GM18519 (cell line): ENCODE measurements around the gene CATSPER3.

Experiments
- ATAC-seq: cut with Tn5 transposase; IDR thresholded peaks from one replicate; pipeline ENCODE4 v1.9.1; 2021; ENCODE audit warnings: mild to moderate bottlenecking, moderate library complexity; ENCODE audit not compliant: unreplicated experiment, low FRiP score

The CATSPER3 gene

GRCh38 chr5:134967607-134968006 lies at the start of gene CATSPER3:
Gene CATSPER3, plus strand, starts transcription at chr5:134967907. Its CDS starts 85 bp downstream, at chr5:134967992.
- no peak for ATAC-seq

DNA sequence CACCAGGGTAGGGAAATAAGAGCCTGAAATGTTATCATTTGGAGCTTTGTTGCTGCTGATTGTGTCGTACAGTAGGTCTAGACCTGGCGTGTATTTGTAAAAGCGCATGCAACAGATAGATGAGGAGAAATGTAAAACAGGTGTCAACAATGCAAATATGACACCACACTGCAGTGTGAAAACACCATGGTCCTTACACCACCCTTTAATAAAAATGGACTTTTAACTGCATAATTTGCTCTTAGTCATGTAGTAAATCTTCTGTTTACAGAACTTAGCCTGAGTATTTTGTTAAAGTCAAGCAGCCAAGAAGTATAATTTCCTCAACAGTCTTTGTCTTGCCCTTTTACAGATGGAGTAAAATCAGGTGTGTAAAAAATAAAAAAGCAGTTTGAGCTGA lies 48.8 kb upstream of the CATSPER3 start:
- ATAC-seq: no peak

GRCh38 chr5:134920848-134921575 lies 46.7 kb upstream of the CATSPER3 start:
- ATAC-seq: no peak

- ATAC-seq: no peak
Observed at GRCh38 chr5:134932508-134932907, 35.2 kb upstream of the CATSPER3 start.

DNA sequence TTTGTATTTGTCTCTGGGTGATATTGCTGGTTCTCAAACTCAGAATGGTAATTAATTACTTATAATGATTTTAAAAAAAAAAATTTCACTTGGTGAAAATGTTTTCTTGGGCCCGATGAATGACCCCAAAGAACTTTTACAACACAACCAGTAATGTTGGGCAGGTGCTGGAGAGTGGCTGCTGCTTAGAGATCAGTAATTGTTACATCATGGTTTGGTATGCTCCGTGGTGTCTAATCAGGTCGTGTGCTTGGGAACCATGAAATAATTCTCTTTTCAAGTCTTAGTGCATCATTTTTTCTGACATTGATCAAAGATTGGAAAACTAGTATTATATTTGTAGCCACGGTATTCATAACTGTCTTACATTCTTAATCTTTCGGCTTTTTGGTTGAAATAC lies 33.5 kb upstream of the CATSPER3 start:
- ATAC-seq: no peak

DNA sequence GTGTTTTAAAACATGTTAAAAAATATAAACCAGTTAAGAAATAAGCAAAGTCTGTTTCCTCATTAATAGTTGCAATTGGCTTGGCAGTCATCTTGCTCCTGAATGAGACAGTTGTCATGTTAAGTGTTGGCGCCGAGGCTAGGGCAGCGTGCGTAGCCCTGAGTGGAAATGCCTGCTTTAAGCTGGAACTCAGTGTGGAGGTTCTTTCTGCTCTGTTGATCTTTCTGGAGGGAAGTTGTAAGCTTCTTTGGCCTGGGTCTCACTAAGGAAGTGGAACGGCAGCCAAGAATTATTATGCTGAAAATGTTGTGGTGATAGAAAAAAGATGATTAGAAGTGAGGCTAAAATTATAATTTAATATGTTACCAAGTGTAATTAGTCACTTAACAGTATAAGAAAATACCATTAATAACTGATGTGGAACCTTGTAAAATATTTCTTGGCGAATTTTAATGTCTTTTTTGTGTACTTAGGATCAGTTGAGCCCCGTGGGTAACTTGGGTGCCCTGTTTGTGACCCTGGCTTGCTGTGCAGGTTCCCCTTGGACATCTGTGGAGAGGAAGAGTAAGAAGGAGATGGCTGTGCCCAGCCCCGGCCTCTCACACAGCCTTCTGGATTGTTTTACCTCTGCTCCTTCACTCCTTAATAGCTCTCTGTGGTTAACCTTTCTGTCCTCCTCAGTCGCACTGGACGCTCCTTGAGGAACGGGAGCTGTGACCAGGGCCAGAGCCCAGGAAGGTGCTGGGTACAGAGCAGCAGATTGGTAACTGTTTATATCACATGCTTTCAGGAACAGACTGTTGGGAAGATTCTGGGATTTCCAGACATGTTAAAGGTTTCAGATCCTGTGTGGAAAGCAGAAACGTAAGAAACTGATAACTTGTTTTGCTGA lies 31.8 kb upstream of the CATSPER3 start:
- no peak for ATAC-seq

- no peak for ATAC-seq
Observed at GRCh38 chr5:134937526-134937925, 30.2 kb upstream of the CATSPER3 start.

DNA sequence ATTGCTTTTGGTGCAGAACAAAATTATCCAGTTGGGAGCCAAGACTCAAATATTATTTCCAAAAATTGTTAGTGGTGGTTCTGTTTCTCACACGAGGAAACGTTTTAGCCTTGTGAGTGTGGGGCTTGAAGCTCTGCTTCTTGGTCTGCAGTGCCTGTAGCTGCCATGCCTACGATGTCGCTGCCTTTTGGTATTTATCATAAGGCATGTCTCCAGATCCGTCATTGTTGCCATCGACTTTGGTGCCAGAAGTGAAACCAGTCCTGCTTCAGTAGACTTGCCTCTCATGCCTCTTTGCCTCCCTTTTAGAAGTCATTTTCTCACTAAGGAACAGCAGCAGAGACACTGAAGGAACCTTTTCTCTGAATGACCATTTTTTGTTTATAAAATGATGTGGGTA lies 29.7 kb upstream of the CATSPER3 start:
- ATAC-seq: no peak

DNA sequence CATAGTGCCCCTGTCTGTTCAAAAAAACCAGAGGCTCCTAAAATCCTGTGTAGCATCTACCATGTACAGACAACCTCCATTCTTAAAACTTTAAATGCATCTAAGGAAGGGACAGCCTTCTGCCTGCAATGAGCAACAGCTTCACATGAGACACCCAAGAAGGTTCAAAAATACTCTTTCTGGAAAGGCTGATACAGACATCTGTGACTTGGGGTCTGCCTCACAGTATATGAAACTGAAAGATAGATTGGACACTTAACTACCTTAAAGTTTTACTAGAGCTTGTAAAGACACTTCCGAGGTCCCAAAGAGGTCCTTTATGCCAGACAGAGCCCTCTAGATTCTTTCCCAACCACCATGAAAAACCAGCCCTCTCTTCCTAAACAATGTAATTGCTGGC lies 28.2 kb upstream of the CATSPER3 start:
- no peak for ATAC-seq

DNA sequence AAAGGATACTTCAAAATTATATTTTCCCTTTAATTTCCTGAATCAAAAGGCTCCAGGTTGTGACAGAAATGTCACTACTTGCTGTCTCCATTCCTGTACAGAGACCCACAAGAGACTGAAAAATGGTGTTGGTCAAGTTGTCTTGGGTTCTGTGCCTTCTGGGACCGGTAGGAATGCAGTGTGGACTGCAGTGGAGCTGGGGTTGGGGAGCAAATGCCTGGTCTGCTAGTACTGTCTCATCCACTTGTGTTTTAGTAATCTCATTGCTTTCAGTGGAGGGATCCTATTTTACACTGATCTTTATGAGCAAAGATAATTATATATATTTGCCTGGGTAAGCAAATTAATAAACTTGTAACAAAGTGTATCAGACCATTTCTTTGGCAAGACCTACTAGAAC lies 24.2 kb upstream of the CATSPER3 start:
- ATAC-seq: no peak

DNA sequence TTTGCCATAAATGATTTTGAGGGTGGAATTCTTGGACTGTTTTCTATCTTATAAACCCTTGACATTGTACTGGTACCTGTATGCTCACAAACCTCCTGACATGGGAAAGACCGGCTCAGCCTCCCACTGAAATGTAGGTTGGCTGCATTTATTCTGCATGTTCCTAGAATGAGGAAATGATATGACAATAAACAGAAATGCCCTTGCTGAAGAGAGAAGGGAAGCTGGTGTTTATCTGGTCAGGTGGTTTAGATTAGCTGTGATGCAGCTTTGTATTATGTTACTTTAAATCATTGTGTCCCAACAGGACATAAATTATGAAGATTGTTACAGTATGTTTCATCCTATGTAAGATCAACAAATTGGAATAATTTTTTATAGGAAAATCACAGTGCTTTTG lies 23.1 kb upstream of the CATSPER3 start:
- ATAC-seq: no peak

GRCh38 chr5:134945041-134945440 lies 22.7 kb upstream of the CATSPER3 start:
- no peak for ATAC-seq

DNA sequence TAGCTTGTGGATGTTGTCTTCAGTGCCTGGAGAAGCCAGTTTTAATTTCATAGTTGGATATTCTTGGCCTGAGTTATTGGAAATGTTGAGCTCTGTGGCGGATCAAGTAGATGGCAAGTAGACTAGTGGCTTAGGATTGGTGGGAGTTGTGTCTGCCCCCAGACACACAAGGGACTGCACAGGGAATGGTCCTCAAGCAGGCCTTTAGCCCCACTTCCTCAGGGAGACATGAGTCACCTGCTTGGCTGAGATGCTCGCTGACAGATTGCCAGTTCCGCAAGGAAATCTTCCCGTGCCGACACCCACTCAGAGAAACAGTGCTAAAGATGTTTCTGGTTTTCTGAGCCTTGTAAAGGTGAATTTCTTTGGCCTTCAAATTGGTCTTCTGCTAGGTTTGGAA lies 18.8 kb upstream of the CATSPER3 start:
- no peak for ATAC-seq

DNA sequence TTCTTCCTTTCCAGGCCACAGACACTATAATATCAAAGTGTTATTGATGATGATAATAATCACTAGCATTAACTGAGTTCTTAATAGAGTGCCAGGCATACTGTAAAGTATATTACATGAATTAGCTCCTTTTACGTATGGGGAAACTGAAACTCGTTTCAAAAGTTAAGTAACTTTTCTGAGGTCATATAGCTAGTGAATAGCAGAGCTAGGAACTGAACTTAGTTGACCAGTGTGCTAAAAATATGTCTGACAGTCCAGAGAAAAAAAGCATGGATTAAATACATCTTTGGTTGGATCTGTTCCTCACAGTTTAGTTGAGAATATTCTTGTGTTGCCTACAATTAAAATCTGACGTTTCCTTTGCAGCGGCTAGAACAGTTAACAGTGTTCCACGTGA lies 18.4 kb upstream of the CATSPER3 start:
- no peak for ATAC-seq

DNA sequence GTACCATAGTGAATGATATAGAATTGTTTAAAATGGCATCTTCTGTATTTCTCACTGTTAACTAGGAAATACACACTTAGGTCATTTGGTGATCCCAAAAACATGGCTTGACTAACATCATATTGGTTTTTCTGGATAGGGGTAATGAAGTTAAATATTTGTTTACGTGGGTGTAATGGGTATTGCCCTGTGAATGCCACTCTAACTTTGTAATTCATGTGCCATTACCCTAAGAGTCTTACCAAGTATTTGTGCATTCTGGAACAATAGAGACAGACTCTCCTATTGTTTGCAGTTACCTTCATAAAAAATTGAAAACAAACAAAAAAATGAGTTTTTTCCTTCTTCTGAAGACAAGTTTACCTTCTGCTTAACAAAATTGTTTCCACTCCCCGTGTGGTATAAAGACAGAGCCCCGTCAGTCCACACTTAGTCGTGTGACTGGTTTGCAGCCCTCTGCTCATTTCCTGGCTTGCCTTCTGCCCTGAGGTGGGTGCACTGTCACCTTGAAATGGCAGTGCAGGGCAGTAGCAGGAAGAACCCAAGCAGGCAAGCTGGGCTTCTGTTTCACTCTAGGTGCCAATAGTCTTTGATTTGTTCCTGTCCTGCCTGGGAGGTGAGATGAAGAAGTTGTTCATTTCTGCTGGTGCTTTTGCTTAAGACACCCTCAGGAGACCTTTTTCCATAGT lies 9.6 kb upstream of the CATSPER3 start:
- no peak for ATAC-seq

DNA sequence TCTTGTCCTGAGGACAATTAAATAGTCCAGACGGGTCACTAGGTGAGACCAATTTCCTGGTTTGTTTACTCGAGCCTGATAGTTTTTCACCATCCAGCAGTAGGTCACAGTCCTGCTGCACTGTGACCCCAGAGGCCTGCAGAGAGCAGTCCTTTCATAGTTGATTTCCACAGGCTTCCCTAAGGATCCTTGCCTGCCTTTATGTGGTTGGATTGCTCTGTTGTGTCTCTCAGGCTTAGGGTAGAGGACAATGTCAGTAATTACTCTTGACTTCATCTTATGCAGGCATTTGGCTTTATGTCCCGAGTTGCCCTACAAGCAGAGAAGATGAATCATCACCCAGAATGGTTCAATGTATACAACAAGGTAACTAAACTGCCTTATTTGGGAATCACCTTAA lies 9.0 kb upstream of the CATSPER3 start:
- no peak for ATAC-seq

DNA sequence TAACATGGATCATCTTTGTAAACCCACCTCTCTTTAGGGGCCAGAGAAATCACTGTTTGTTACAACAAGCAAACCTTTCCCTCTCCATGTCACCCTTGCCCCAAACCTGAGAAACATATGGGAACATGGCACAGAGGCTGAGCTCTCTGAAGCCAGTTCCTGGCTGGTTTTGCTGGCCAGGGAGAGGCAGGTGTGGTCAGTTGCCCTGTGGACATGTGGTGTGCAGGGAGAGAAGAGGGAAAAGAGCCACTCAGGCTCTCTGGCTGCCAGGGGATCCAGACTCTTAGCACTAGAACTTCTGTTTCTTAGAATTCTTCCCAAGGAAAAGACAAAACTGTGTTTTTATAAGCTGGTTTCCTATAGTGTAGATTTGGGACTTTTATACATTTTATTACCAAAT lies 4.6 kb upstream of the CATSPER3 start:
- ATAC-seq: no peak

GRCh38 chr5:134964359-134965270 lies 3.1 kb upstream of the CATSPER3 start:
- ATAC-seq: no peak

DNA sequence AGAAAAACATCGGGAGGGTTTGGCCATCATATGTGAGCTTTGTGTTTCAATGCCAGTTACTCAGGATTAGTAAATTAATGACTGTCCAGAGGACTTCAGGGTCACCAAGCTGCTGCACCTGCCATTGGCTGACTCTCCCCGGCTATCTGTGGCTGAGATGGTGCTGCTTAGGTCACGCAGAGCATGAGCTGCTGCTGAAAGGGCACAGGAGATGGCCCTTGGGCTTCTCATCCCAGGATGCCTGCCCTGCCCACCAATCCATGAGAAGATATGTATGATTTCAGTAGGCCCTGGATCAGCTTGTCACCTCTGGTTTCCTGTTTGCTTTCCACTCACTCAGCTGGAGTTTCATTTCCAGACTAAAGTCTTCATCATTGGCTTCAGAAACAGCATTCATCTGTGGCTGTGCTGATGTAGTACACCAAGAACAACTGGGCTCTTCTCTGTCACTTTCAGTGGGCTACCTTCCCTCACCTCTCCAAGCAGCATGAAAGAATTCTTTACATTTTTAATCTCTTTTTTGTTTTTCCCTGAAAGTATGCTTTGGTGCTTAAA lies 2.4 kb upstream of the CATSPER3 start:
- ATAC-seq: no peak

DNA sequence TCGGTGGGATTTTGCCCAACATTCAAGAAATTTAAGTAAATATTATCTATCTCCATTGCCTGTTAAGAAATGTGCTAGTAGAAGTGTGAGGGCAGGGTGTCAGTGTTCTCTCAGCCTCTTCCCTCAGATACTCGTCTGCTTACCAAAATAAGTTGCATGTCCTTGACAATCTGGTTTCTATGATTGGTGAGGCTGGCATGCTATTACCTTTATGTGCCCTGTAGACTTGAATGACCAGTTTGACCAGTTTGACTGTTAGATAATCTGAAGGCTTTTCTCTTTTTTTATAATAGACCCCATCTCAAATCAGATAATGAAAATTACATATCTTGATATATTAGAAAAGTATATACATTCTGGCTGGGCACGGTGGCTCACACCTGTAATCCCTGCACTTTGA lies 348 bp downstream of the CATSPER3 start:
- no peak for ATAC-seq
